Mesothelial cell of epicardium (in vitro differentiated cells): Measurements from ENCODE around the gene RPL27A. TPM values are rescaled to one million over a fixed set of nuclear protein-coding genes. Genes with fewer than 3 reads are reported as not detected.

Experiments used
- DNase-seq, 2 experiments: peaks; one replicate each; pipeline ENCODE4 v3.0.0; 2021; ENCODE audit warnings: low spot score in 2 of 2; ENCODE audit not compliant: unreplicated experiment in 2 of 2
- H3K27ac Mint-ChIP-seq: 2 replicates; pipeline ENCODE4 v1.8.0; 2021; ENCODE audit warnings: mixed read lengths
- H3K27me3 Mint-ChIP-seq: 2 replicates; pipeline ENCODE4 v1.8.0; 2021; ENCODE audit warnings: low read depth, mixed read lengths
- H3K36me3 Mint-ChIP-seq: 2 replicates; pipeline ENCODE4 v1.8.0; 2021; ENCODE audit warnings: mixed read lengths
- H3K4me1 Mint-ChIP-seq: 2 replicates; pipeline ENCODE4 v1.8.0; 2021; ENCODE audit warnings: mixed read lengths
- H3K4me3 Mint-ChIP-seq: 2 replicates; pipeline ENCODE4 v1.8.0; 2021; ENCODE audit warnings: mild to moderate bottlenecking, moderate library complexity, mixed read lengths
- H3K9me3 Mint-ChIP-seq: 2 replicates; pipeline ENCODE4 v1.8.0; 2021; ENCODE audit warnings: mixed read lengths
- total RNA-seq: library from RNA; stranded (reverse); gene quantifications from 3 replicates; pipeline ENCODE4 v1.2.1, GENCODE V29; 2021
- TF ChIP-seq, protein P1 (sequence below): fragments of 200-600 bp; sonication (generic); IDR thresholded peaks from one replicate; pipeline ENCODE4 v1.5.0; 2021; ENCODE audit warnings: antibody characterized with exemption; ENCODE audit not compliant: unreplicated experiment

RPL27A gene
- total RNA-seq, 1 donor from 2014 or later: 923 TPM

DNA sequence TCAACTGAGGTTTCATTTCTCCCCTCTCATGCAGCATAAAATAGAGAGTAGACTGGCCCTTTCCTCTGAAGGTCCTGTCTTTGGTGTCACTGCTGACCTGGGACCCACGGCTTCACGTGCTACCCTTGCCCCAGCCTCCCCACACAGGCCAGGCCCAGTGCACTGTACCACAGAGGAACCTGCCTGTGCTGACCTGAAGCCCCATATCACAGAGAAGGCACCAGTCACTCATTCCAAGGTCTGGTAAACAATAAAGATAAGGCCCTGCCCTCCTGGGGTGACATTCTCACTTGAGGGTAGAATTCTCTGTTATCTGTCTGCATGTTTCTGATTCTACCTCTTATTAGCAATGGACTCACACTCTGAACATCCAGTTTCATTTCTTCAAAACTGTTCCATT, 51.3 kb downstream of the RPL27A start:
- no peak for DNase-seq
- no peaks in the 10 kb centered on the region for H3K9me3 Mint-ChIP-seq
- H3K36me3 Mint-ChIP-seq: peaks cover 8% of the 10 kb centered on the region
- H3K4me1 Mint-ChIP-seq: peaks cover 1% of the 10 kb centered on the region
- TF ChIP-seq, protein P1, sequence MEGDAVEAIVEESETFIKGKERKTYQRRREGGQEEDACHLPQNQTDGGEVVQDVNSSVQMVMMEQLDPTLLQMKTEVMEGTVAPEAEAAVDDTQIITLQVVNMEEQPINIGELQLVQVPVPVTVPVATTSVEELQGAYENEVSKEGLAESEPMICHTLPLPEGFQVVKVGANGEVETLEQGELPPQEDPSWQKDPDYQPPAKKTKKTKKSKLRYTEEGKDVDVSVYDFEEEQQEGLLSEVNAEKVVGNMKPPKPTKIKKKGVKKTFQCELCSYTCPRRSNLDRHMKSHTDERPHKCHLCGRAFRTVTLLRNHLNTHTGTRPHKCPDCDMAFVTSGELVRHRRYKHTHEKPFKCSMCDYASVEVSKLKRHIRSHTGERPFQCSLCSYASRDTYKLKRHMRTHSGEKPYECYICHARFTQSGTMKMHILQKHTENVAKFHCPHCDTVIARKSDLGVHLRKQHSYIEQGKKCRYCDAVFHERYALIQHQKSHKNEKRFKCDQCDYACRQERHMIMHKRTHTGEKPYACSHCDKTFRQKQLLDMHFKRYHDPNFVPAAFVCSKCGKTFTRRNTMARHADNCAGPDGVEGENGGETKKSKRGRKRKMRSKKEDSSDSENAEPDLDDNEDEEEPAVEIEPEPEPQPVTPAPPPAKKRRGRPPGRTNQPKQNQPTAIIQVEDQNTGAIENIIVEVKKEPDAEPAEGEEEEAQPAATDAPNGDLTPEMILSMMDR: no peak
- H3K27ac Mint-ChIP-seq: no peak overlapping the region
- H3K4me3 Mint-ChIP-seq: no peak overlapping the region
- no peaks in the 10 kb centered on the region for H3K27me3 Mint-ChIP-seq

DNA sequence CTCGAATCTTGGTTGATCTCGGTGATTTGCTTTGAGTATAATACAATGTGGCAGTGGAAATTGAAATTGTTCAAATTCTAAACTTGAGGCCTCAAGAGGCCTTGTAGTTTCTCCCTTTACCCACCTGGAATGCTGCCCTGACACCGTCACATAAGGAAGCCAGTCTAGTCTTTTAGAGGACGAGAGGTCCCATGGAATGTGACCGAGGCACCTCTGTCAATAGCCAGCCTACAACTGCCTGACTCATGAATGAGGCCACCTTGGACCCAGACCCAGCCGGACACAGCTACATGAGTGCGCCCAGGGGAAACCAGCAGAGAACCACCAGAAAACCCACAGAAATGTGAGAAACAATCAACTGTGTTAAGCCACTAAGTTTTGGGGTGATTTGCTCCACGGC, 52.5 kb downstream of the RPL27A start:
- no peaks in the 10 kb centered on the region for H3K4me1 Mint-ChIP-seq
- no peak overlapping the region for H3K27ac Mint-ChIP-seq
- no peaks in the 10 kb centered on the region for H3K9me3 Mint-ChIP-seq
- H3K36me3 Mint-ChIP-seq: peaks cover 4% of the 10 kb centered on the region
- no peak overlapping the region for H3K4me3 Mint-ChIP-seq
- H3K27me3 Mint-ChIP-seq: no peaks in the 10 kb centered on the region
- DNase-seq: no peak
- TF ChIP-seq, protein P1: no peak

DNA sequence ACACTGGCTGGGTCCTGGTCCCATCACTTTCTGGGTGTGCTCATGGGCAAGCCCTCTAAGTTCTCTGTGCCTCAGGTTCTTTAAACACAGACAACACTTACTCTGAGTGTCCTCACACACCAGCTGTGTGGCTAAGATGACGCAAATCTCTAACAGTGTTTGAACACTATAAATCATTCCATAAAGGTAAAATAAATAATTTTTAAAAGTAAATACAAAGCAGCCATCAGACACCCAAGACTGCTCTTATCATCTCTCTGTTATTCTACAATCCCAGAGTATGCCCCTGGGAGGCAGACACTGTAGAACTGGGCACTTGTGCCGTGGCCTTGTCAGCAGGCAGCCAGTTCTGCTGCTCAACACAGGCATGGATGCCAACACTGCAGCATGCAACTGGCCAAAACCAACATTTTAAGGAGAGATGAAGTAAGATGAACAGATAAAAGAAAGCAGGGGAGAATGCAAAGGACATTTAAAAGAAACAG, 56.8 kb downstream of the RPL27A start:
- peaks cover 6% of the 10 kb centered on the region for H3K36me3 Mint-ChIP-seq
- no peaks in the 10 kb centered on the region for H3K9me3 Mint-ChIP-seq

More for the DNA sequence above, 56.8 kb downstream of the RPL27A start:
- DNase-seq: no peak
- Mint-ChIP-seq H3K4me1 (no peaks in the 10 kb centered on the region), H3K4me3 (no peak overlapping the region), H3K27me3 (no peaks in the 10 kb centered on the region), H3K27ac (no peak overlapping the region)
- TF ChIP-seq, protein P1: no peak

Other genes starting within 250 kb of the RPL27A start
- 9.8 to 12.2 TPM (median 11.6 TPM) in 3 replicates for gene STK33, start 88.6 kb upstream of the RPL27A start, total RNA-seq
- gene TRIM66, start 127 bp upstream of the RPL27A start, total RNA-seq: 8.3 to 10.1 TPM (median 8.7 TPM) in 3 replicates
- 11.8 to 15.4 TPM (median 13.9 TPM) in 3 replicates for gene AKIP1, start 228.4 kb downstream of the RPL27A start, total RNA-seq